Endothelial cell of umbilical vein (primary cell): Measurements from ENCODE around the gene KCNN3.

Experiments used
- EZH2 ChIP-seq: IDR thresholded peaks from 2 replicates; pipeline ENCODE4 v1.6.1; 2012; ENCODE audit warnings: borderline replicate concordance, low read depth, mild to moderate bottlenecking, moderate library complexity, low read length, inconsistent platforms; ENCODE audit not compliant: severe bottlenecking
- TF ChIP-seq, protein P1 (sequence below), 2 donors: IDR thresholded peaks; 1 replicate in 1 of 2; 2 replicates in 1 of 2; pipeline ENCODE4 v1.5.1; 2011; ENCODE audit warnings: low read length in 2 of 2, mild to moderate bottlenecking in 2 of 2, moderate library complexity in 2 of 2, control low read depth in 1 of 2, inconsistent platforms in 1 of 2, low read depth in 1 of 2; ENCODE audit not compliant: insufficient read depth in 1 of 2; ENCODE audit errors: extremely low read depth in 1 of 2

GRCh38 chr1:154698320-154699096 lies 171.6 kb downstream of the KCNN3 start:
- TF ChIP-seq EZH2: no peak
- TF ChIP-seq, protein P1, sequence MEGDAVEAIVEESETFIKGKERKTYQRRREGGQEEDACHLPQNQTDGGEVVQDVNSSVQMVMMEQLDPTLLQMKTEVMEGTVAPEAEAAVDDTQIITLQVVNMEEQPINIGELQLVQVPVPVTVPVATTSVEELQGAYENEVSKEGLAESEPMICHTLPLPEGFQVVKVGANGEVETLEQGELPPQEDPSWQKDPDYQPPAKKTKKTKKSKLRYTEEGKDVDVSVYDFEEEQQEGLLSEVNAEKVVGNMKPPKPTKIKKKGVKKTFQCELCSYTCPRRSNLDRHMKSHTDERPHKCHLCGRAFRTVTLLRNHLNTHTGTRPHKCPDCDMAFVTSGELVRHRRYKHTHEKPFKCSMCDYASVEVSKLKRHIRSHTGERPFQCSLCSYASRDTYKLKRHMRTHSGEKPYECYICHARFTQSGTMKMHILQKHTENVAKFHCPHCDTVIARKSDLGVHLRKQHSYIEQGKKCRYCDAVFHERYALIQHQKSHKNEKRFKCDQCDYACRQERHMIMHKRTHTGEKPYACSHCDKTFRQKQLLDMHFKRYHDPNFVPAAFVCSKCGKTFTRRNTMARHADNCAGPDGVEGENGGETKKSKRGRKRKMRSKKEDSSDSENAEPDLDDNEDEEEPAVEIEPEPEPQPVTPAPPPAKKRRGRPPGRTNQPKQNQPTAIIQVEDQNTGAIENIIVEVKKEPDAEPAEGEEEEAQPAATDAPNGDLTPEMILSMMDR (IDR thresholded peaks at IDR 0.05; ENCODE audit: extremely low read depth in 1 of 2, insufficient read depth in 1 of 2, low read depth in 1 of 2, low read length in 2 of 2): no peak
